HG02884 (cell line): ENCODE measurements around the gene MACROD1.
"Not testable (repeated sequence)": the region's sequence is repeated elsewhere in the genome, so short reads cannot be mapped to it uniquely, and the experiment has no call there.

ENCODE experiments used
- ATAC-seq: cut with Tn5 transposase; IDR thresholded peaks from one replicate; pipeline ENCODE4 v1.9.1; 2021; ENCODE audit warnings: mild to moderate bottlenecking, moderate library complexity; ENCODE audit not compliant: unreplicated experiment

MACROD1 gene

GRCh38 chr11:64059339-64060140 is 106.4 kb downstream of the MACROD1 start:
- no peak for ATAC-seq

- ATAC-seq = no peak
Measured at GRCh38 chr11:64058494-64058893, 107.4 kb downstream of the MACROD1 start.

GRCh38 chr11:64057890-64058289 is 108.0 kb downstream of the MACROD1 start:
- ATAC-seq = no peak

DNA sequence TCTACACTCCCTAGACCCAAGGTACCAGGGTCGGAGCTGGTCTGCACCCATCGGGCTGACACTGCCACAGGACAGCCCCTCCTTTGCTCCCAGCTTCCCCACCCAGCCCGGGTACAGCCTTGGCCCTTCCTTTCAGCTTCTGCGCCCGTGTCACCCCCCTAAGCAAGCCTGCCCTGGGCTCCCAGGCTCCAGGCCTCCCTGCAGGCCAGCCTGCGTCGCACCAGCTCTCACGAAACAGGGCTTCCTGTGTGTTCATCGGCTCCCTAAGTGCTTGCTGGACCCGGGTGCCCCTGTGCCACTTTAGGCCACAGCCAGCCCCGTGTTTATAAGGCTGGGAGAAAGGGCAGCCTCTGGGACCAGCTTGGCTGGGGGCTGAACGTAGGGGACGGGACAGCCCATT is 109.1 kb downstream of the MACROD1 start:
- ATAC-seq = no peak

DNA sequence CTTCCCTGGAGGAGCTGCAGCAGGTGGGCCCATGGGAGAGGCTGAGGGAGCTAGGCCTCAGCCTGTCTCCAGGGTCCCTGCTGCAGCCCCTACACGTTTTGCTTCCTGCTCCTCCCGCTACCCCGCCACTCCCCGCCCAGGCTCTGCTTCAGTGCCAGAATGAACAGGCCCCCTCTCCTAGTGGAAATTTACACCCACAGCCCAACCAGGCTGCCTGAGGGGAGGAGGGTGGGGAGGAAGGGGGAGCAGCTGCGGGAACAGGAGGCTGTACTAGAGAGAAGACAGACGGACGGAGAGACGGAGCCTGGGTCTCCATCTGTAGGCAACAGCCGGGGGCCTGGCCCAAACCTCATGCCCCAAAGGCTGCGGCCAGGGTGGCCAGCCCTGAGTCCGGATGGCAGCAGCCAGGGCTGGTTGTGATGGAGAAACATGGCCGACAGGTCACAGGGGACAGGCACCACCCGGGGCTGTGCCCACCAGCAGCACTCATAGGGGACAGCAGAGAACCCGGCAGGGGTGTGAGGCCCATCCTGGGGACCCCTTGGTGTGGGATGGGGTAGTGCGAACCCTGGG is 109.6 kb downstream of the MACROD1 start:
- ATAC-seq = no peak

DNA sequence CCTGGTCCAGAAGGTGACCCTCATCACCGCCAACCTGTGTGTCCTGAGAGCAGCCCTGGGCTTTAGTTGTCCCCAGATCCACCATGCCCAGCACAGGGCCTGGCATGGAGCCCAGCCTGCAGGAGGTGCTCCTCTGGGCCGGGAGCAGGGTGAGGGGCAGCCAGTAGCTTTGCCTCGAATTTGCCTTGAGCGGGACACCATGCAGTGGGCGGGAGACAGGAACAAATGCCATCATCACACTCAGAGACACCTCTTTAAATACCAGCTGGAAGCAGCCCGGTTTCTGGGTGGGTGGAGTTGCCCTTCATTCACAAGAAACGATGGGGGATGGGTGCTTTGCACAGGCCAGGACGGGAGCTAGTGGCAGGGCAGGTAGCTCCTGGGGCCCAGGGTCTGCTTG is 110.8 kb downstream of the MACROD1 start:
- no peak for ATAC-seq

GRCh38 chr11:64053699-64054098 is 112.2 kb downstream of the MACROD1 start:
- ATAC-seq = no peak

- no peak for ATAC-seq
Measured at GRCh38 chr11:64052938-64053622, 112.8 kb downstream of the MACROD1 start.

- no peak for ATAC-seq
Measured at GRCh38 chr11:64052436-64052835, 113.5 kb downstream of the MACROD1 start.

DNA sequence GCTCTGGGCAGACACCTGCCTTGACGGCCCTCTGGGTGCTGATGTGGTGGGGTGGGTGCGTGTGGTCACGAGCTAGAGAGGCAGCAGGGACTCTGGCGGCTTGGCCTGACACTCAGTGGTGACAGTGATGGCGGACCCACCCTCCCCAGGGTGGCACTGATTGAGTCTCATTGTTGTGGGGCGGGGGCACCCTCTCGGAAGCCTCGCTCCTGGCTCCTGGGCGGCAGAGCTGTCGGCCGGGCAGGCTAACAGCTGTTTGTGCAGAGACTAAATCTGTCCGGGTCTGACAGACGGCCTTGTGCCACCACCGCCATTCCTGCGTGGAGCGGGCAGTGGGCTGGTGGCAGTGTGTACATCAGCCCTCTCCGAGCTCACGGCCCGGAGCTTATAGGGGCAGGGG is 114.6 kb downstream of the MACROD1 start:
- no peak for ATAC-seq

DNA sequence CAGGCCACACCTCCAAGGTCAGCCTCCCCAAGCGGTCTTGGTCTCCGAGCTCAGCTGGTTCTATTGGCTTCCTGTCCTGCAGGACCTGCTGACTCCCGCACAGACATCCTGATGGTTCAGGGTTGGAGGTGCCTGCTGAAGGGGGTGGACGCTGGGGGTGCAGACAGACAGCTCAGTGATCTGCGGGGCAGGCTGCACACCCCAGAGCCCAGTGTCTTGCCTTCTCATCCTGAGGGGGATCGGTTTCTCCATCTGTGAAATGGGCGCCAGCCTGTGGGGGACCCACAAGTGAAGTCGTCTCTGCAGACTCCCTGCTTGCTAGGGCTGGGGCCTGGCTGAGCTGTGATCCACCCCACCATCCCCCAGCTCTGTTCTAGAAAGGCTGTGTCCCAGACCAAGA is 116.4 kb downstream of the MACROD1 start:
- ATAC-seq = no peak

DNA sequence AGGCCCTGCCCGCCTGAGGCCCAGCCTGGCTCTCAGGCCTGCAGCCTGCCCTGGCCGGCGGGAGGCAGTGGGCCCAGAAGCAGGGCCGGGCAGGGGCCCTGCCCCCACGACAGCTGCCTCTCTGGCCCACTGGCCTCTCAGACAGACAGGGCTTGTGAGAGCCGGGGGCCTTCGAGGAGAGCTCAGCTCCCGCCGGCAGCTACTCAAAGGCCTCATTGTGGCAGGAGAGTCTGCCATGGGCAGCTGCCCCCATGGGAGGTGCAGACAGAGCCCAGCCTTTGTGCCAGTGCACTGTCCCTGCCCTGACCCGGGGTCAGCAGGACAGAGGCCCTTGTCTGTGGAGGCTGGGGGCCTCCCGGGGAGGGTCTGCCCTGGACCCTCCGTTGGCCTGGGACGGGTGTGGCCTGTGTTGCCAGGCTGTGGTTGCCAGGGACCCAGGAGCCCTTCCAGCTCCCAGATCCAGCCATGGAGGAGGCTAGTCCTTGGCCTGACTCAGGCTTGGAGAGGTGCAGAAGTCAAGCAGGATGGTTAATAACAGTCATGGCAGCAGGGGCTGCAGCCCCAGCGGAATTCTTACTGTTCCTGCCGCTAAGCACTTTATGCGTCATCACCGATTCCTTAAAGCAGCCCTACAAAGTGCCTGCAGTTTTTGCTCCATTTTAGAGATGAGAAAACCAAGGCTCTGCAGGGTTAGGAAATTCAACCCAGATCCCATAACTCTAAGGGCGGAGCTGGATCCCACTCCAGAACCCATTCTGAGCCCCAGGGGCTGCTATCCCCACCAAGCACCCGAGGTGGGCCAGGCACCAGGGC is 117.7 kb downstream of the MACROD1 start:
- ATAC-seq = no peak

- ATAC-seq = not testable (repeated sequence)
Measured at GRCh38 chr11:64047373-64047772, 118.5 kb downstream of the MACROD1 start.

DNA sequence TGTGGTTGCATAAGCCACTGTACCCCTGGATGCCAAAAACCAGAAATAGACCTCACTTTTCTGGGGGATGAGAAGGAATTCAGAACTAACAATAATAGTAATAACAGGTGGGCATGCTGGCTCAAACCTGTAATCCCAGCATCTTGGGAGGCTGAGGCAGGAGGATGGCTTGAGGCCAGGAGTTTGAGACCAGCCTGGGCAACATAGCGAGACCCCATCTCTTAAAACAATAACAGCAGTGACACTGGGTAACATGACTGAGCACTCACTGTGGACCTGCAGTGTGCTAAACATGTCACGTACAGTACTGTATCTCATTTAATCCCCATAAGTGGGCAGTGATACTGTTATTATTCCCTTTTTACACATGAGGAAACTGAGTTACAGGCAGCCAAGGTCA is 120.2 kb downstream of the MACROD1 start:
- ATAC-seq = no peak

DNA sequence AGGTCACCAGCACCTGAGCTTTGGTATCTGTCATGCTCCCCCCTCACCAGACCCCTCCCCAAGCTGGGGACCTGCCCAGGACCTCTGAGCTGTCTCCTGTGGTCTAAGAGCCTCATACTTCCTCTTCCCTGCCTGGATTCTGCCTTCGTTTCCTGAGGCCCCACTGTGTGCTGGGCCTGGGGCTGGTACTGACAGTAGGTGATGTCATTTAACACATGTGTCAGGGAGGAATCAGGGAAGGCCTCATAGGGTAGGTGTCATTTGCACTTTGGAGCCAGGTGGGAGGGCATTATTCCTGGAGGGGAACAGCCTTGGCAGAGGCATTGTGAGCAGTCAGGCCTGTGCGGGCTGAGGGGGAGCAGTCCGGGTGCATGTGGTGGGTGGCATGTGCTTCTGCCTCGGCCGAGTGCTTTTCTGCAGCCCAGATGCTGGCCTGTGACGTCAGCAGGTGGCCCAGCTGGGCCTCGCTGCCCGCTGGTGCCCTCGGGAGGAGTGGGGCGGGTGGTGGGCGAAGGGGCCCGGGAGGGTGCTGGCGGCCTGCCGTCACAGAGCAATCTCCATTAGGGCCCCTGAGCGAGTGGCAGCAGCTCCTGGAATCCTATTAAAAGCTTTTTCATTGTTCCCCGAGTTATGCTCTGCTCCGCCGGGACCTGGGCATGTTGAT is 121.1 kb downstream of the MACROD1 start:
- no peak for ATAC-seq

GRCh38 chr11:64043545-64043944 is 122.4 kb downstream of the MACROD1 start:
- ATAC-seq = no peak

DNA sequence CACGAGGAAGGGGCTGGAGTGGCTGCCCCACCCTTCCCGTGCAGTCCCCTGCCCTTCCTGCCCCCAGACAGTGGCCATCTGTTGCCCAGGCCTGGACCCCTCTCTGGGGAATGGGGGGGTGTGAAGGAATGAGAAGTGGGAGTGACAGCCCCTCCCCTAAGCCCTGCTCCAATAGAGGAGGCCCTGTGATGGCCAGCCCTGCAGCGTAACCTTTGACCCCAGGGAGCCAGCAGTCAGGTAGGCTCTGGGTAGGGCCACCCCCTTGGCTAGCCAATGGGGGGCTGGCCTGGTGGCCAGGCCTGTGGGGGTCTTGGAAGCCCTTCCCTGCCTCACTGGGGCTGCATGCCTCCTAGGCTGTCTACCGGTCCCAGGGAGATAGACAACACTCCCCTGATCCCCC is 123.6 kb downstream of the MACROD1 start:
- no peak for ATAC-seq

- no peak for ATAC-seq
Measured at GRCh38 chr11:64041846-64042245, 124.1 kb downstream of the MACROD1 start.

- ATAC-seq = no peak
Measured at GRCh38 chr11:64040684-64041322, 125.1 kb downstream of the MACROD1 start.

DNA sequence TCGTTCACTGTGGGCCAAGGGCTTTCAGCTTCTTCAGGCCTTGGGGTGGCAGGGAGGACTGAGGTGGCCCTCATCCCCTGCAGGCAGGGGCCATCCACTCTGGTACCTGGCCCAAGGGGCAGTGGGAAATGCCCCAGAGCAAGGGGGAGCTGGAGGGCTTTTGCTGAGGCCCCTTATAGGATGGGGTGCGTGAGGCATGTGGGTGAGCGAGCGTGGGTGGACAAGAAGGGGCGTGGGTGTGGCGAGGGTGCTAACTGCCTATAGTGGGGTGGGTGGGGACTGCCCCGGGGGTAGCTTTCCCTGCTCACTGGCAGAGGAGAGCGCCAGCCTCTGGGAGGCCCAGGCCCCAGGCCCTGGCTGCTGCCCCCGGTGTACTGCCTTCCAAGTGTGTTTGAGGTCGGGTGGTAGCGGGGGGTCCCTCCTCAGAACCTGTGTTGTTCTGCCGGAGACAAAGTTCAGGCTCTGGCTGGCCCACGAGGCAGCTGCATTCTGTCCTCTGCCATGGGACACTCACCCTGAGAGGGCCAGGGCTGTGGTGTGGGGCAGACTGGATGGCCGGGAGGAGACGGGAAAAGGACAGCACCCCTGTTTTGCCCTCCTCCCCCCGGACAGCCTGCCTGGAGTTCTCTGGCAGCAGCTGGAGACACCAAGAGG is 126.8 kb downstream of the MACROD1 start:
- ATAC-seq = no peak
